Lung (tissue), 12 donors: ENCODE measurements around the gene RGS12. TPM values are rescaled to one million over a fixed set of nuclear protein-coding genes. Genes with fewer than 3 reads are reported as not detected.

Experiments
- ATAC-seq: fragments of 200-7000 bp; cut with Tn5 transposase; one replicate; pipeline ENCODE4 v1.9.1; 2020; ENCODE audit warnings: moderate number of reproducible peaks; ENCODE audit not compliant: insufficient read depth, low FRiP score
- DNase-seq, 3 donors: peaks; one replicate each; pipeline ENCODE4 v3.0.0-alpha.2; 2013 to 2017
- H3K27ac ChIP-seq, 2 donors: one replicate each; pipeline ENCODE4 v1.5.1; 2013; ENCODE audit warnings: mild to moderate bottlenecking in 2 of 2, moderate library complexity in 2 of 2, control low read depth in 1 of 2, inconsistent platforms in 1 of 2, low read depth in 1 of 2, low read length in 1 of 2
- H3K27me3 ChIP-seq, 3 donors: one replicate each; pipeline ENCODE4 v1.5.1; 2013; ENCODE audit warnings: low read length in 2 of 3; ENCODE audit not compliant: control insufficient read depth in 3 of 3, insufficient read depth in 3 of 3
- H3K36me3 ChIP-seq, 4 donors: one replicate each; pipeline ENCODE4 v1.5.1; 2013; ENCODE audit warnings: low read length in 4 of 4, mild to moderate bottlenecking in 1 of 4, moderate library complexity in 1 of 4; ENCODE audit not compliant: control insufficient read depth in 4 of 4, insufficient read depth in 4 of 4
- H3K4me1 ChIP-seq, 5 donors: one replicate each; pipeline ENCODE4 v1.5.1; 2013; ENCODE audit warnings: low read length in 5 of 5, mild to moderate bottlenecking in 2 of 5, moderate library complexity in 1 of 5; ENCODE audit not compliant: control insufficient read depth in 5 of 5, insufficient read depth in 5 of 5
- H3K4me3 ChIP-seq: one replicate; pipeline ENCODE4 v1.5.1; 2013; ENCODE audit warnings: mild to moderate bottlenecking, control low read depth, moderate library complexity
- H3K9ac ChIP-seq, 2 donors: one replicate each; pipeline ENCODE4 v1.5.1; 2013; ENCODE audit warnings: low read length in 2 of 2, control low read depth in 1 of 2; ENCODE audit not compliant: insufficient read depth in 1 of 2
- H3K9me3 ChIP-seq, 4 donors: one replicate each; pipeline ENCODE4 v1.5.1; 2013; ENCODE audit warnings: low read length in 3 of 4, mild to moderate bottlenecking in 1 of 4, moderate library complexity in 1 of 4; ENCODE audit not compliant: control insufficient read depth in 4 of 4, insufficient read depth in 3 of 4
- WGBS, 2 donors: extraction: QIAGEN DNeasy Blood & Tissue Kit; methylation state at CpG; one replicate each; pipeline ENCODE4 v1.1.7; 2013; 5-methylcytosine and 5-hydroxymethylcytosine counted together
- polyA plus RNA-seq, 2 donors: library from polyadenylated mRNA; stranded (reverse); fragments of 200-250 nt; gene quantifications; one replicate each; pipeline ENCODE4 v1.2.1, GENCODE V29; 2013
- total RNA-seq, 2 donors: library from RNA; depleted of rRNA in 1 of 2; stranded (reverse); fragments of >200 nt in 1 of 2; gene quantifications; one replicate each; pipeline ENCODE4 v1.2.1, GENCODE V29; 2014 to 2021
- TF ChIP-seq, protein P1 (sequence below): IDR thresholded peaks from 2 replicates; pipeline ENCODE4 v1.5.1; 2012; ENCODE audit warnings: mild to moderate bottlenecking; ENCODE audit errors: control extremely low read depth, extremely low read depth
- donor health status: control.
- donor health status: control.
- donor health status: Bipolar disorder and iron deficiency.
- donor health status: healthy.
- donor health status: DM: yes; HTN: yes; CAD: no.

Gene RGS12
- total and polyA plus RNA-seq, 4 donors: 15.4 to 76.6 (median 44.9) TPM

GRCh38 chr4:3322059-3322550 is 29.3 kb downstream of the RGS12 start:
- ATAC-seq (no peak), DNase-seq (peak in 2 of 3 donors; percentile 51 to 58)
- Histone ChIP-seq H3K27me3 (no peaks in the 10 kb centered on the region), H3K36me3 (peaks cover 0 to 11% (median 8%) of the 10 kb centered on the region in 4 donors), H3K27ac (peak overlapping the region; percentile 7 to 11), H3K9ac (no peak overlapping the region), H3K4me3 (no peak overlapping the region), H3K4me1 (peaks cover 5 to 18% (median 10%) of the 10 kb centered on the region in 5 donors), H3K9me3 (no peaks in the 10 kb centered on the region)
- TF ChIP-seq, protein P1, sequence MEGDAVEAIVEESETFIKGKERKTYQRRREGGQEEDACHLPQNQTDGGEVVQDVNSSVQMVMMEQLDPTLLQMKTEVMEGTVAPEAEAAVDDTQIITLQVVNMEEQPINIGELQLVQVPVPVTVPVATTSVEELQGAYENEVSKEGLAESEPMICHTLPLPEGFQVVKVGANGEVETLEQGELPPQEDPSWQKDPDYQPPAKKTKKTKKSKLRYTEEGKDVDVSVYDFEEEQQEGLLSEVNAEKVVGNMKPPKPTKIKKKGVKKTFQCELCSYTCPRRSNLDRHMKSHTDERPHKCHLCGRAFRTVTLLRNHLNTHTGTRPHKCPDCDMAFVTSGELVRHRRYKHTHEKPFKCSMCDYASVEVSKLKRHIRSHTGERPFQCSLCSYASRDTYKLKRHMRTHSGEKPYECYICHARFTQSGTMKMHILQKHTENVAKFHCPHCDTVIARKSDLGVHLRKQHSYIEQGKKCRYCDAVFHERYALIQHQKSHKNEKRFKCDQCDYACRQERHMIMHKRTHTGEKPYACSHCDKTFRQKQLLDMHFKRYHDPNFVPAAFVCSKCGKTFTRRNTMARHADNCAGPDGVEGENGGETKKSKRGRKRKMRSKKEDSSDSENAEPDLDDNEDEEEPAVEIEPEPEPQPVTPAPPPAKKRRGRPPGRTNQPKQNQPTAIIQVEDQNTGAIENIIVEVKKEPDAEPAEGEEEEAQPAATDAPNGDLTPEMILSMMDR: no peak
- 77 to 78% methylated on average over 10 of the region's 10 CpGs for WGBS, 2 donors

GRCh38 chr4:3323071-3323481 is 30.3 kb downstream of the RGS12 start:
- ATAC-seq: no peak
- Histone ChIP-seq H3K27me3 (no peaks in the 10 kb centered on the region), H3K9ac (no peak overlapping the region), H3K9me3 (no peaks in the 10 kb centered on the region), H3K4me3 (no peak overlapping the region), H3K4me1 (peaks cover 5 to 15% (median 10%) of the 10 kb centered on the region in 5 donors), H3K36me3 (peaks cover 0 to 8% (median 4%) of the 10 kb centered on the region in 4 donors), H3K27ac (no peak overlapping the region)
- WGBS, 2 donors: 92 to 97% methylated on average over 21 of the region's 21 CpGs
- TF ChIP-seq, protein P1: no peak
- DNase-seq: no peak

- WGBS, 2 donors: 92 to 95% methylated on average over 18 of the region's 18 CpGs
- Histone ChIP-seq H3K9me3 (no peaks in the 10 kb centered on the region), H3K27ac (no peak overlapping the region), H3K4me1 (peaks cover 5 to 15% (median 10%) of the 10 kb centered on the region in 5 donors), H3K9ac (no peak overlapping the region), H3K4me3 (no peak overlapping the region), H3K36me3 (peaks cover 0 to 3% (median under 1%) of the 10 kb centered on the region in 4 donors), H3K27me3 (no peaks in the 10 kb centered on the region)
- no peak for DNase-seq
- ATAC-seq: no peak
- TF ChIP-seq, protein P1: no peak
Observed at GRCh38 chr4:3324093-3324815, 31.4 kb downstream of the RGS12 start.
